Right hindlimb (tissue), 1 donor: ENCODE results near the gene LCAT.
A peak's percentile ranks its signal among the peaks of the same experiment; 100 is the strongest.

Experiments used
- DNase-seq: peaks from one replicate; pipeline ENCODE4 v3.0.0-alpha.2; 2018

The LCAT gene

GRCh38 chr16:67909056-67909742 lies 34.7 kb downstream of the LCAT start:
- no peak for DNase-seq

- DNase-seq, result no peak
These were observed 36.3 kb downstream of the LCAT start for GRCh38 chr16:67907397-67908180.

- no peak for DNase-seq
These were observed 41.1 kb downstream of the LCAT start for GRCh38 chr16:67902831-67903230.

GRCh38 chr16:67901734-67902133 lies 42.2 kb downstream of the LCAT start:
- DNase-seq, result no peak

GRCh38 chr16:67897231-67897630 lies 46.7 kb downstream of the LCAT start:
- peak; percentile 56 for DNase-seq

GRCh38 chr16:67893743-67894399 lies 50.0 kb downstream of the LCAT start:
- DNase-seq, result no peak

GRCh38 chr16:67892899-67893742 lies 50.8 kb downstream of the LCAT start, which contains the start of gene PSKH1:
TSS of gene PSKH1 (plus strand) at chr16:67893254. CDS start at chr16:67908750, 15,496 bp downstream.
- peak; percentile 98 for DNase-seq

GRCh38 chr16:67892375-67892774 lies 51.5 kb downstream of the LCAT start:
- no peak for DNase-seq
